ENCODE measurements around the gene EOLA2. TPM values are rescaled to one million over a fixed set of nuclear protein-coding genes. Genes with fewer than 3 reads are reported as not detected.
"Not testable (repeated sequence)": the region's sequence is repeated elsewhere in the genome, so short reads cannot be mapped to it uniquely, and the experiment has no call there.

The EOLA2 gene
- total RNA-seq, 2 donors from 2014 or later, result 15.4 to 22.2 TPM

GRCh38 chrX:149948016-149948415 is 9.7 kb upstream of the EOLA2 start:
- no peaks in the 10 kb centered on the region for H3K36me3 ChIP-seq
- H3K27me3 ChIP-seq, result no peaks in the 10 kb centered on the region
- TF ChIP-seq, protein P1, sequence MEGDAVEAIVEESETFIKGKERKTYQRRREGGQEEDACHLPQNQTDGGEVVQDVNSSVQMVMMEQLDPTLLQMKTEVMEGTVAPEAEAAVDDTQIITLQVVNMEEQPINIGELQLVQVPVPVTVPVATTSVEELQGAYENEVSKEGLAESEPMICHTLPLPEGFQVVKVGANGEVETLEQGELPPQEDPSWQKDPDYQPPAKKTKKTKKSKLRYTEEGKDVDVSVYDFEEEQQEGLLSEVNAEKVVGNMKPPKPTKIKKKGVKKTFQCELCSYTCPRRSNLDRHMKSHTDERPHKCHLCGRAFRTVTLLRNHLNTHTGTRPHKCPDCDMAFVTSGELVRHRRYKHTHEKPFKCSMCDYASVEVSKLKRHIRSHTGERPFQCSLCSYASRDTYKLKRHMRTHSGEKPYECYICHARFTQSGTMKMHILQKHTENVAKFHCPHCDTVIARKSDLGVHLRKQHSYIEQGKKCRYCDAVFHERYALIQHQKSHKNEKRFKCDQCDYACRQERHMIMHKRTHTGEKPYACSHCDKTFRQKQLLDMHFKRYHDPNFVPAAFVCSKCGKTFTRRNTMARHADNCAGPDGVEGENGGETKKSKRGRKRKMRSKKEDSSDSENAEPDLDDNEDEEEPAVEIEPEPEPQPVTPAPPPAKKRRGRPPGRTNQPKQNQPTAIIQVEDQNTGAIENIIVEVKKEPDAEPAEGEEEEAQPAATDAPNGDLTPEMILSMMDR (IDR thresholded peaks at IDR 0.05), result no peak
- no peak overlapping the region for H3K4me3 ChIP-seq
- DNase-seq (ENCODE audit: low spot score), result no peak
- no peaks in the 10 kb centered on the region for H3K4me1 ChIP-seq
- no peak overlapping the region for H3K27ac ChIP-seq
- H3K9me3 ChIP-seq, result no peaks in the 10 kb centered on the region

DNA sequence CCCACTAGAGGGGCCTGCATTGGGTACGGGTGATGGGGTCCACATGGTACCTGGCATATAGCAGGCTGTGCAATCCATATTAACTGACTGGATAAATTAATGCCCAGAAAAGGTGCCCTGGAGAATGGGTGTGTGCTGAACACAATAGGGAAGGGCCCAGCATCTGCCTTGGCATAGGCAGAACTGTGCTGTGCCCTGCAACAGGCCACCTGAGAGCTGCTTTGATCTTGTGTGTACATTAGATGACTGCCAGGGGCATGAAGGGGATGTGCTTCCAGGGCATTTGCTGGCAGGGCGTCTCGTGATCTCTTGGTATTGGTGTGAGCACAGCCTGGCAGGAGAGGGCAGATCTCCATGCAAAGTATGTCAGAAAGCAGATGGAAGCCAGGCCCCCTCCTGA is 8.6 kb upstream of the EOLA2 start:
- H3K27me3 ChIP-seq; H3K4me1 ChIP-seq; DNase-seq (ENCODE audit: low spot score); H3K4me3 ChIP-seq; H3K36me3 ChIP-seq; H3K9me3 ChIP-seq; H3K27ac ChIP-seq: not testable (repeated sequence)

DNA sequence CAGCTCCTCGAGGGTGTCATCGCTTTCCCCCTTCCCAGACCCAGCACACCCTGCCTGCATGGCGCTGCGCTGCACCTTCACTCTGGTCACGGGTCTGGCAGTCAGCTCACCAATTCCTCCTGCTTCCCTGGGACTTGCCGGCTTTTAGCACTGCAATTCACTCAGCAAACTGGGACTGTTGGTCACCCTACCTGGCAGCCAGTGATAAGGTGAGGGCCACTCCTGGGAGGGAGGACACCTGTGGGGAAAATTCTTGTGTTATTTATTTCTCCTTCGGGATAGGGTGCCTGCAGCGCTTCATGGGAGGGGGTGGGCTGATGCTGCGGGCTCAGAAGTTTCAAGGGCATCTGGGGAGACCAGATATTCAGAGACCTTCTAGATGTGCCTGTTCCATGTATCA is 7.5 kb upstream of the EOLA2 start:
- not testable (repeated sequence) for H3K27ac ChIP-seq; DNase-seq (ENCODE audit: low spot score); H3K4me3 ChIP-seq; H3K9me3 ChIP-seq; H3K36me3 ChIP-seq; H3K4me1 ChIP-seq; H3K27me3 ChIP-seq

DNA sequence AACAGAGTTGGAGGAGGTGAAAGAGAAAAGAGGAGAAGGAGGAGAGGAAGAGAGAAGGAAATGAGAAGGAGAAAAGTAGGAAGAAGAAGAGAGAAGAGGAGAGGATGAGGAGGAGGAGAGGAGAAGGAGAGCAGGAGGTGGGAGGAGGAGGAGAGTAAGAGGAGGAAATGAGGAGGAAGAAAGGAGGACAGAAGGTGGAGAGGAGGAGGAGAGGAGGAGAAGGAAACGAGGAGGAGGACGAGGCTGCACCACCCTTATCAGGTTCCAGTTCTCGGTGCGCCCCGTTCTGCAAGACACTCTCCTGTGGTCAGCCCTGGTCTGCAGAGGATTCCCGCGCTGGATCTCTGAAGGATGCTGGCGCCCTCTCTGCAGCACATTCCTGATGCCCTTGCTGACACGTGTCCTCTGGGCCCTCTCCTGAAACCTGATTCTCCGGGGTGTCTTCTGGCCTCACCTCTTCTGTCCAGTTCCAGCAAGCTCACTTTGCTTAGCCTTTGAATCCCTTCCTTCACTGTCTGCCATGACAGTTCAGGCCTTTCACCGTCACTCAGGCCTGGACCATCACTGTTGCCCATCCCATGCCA is 6.9 kb upstream of the EOLA2 start:
- not testable (repeated sequence) for DNase-seq (ENCODE audit: low spot score); H3K27me3 ChIP-seq; H3K4me3 ChIP-seq; H3K9me3 ChIP-seq; H3K4me1 ChIP-seq; H3K27ac ChIP-seq; H3K36me3 ChIP-seq

DNA sequence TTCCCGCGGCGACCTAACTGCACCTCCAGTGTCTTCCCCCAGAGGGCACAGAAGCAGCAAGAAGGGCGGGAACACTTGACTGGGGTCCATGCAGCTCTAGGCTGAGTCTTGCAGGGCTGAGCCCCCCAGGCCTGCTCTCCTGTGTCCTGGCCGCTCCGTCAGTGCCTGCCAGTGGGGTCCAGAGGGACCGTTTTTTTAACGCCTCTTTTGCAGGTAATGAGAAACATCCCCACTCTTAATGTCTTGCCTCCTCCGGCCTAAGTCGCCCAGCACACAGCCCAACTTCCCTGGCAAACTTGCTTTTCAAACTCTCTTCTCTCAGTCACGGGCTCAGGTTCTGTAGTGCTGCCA is 2.4 kb upstream of the EOLA2 start:
- H3K36me3 ChIP-seq; H3K4me1 ChIP-seq; H3K27me3 ChIP-seq; DNase-seq (ENCODE audit: low spot score); H3K27ac ChIP-seq; H3K9me3 ChIP-seq: not testable (repeated sequence)
- TF ChIP-seq, protein P1 (IDR thresholded peaks at IDR 0.05), result peak in 1 of 2 donors; percentile 50
- H3K4me3 ChIP-seq, result peak overlapping the region in 1 of 2 donors; percentile 27

GRCh38 chrX:149939905-149940673 is 1.8 kb upstream of the EOLA2 start:
- H3K27me3 ChIP-seq, result no peaks in the 10 kb centered on the region
- peak overlapping the region; percentile 89 to 93 for H3K27ac ChIP-seq

DNA sequence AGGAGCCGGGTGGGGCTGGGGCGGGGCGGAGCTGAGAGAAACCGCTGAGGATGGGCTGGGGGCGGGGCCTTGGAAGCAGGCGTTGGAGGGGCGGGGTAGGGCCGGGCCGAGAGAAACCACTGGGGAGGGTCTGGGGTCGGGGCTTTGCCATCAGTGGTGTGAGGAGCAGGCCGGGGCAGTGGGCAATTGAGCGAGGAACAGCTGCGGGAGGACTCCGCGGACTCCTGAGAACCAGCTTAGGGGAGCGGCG is 1.3 kb upstream of the EOLA2 start:
- H3K27ac ChIP-seq, result peak overlapping the region; percentile 89 to 93
- H3K4me1 ChIP-seq, result peaks cover 0 to 6% of the 10 kb centered on the region in 2 donors
- DNase-seq (ENCODE audit: low spot score), result no peak
- no peaks in the 10 kb centered on the region for H3K27me3 ChIP-seq
- H3K9me3 ChIP-seq, result no peaks in the 10 kb centered on the region
- TF ChIP-seq, protein P1 (IDR thresholded peaks at IDR 0.05), result no peak
- H3K4me3 ChIP-seq, result peak overlapping the region; percentile 40 to 69
- no peaks in the 10 kb centered on the region for H3K36me3 ChIP-seq

More at GRCh38 chrX:149939905-149940673, 1.8 kb upstream of the EOLA2 start:
- Histone ChIP-seq H3K4me3 (peak overlapping the region; percentile 40 to 69), H3K36me3 (no peaks in the 10 kb centered on the region), H3K4me1 (peaks cover 0 to 6% of the 10 kb centered on the region in 2 donors), H3K9me3 (no peaks in the 10 kb centered on the region)
- TF ChIP-seq, protein P1 (IDR thresholded peaks at IDR 0.05), result no peak
- peak; percentile 95 for DNase-seq (ENCODE audit: low spot score)
